Tibial artery (tissue), 4 donors: Measurements from ENCODE around the gene SYCE3.
"Not testable (repeated sequence)": the region's sequence is repeated elsewhere in the genome, so short reads cannot be mapped to it uniquely, and the experiment has no call there.

ENCODE experiments used
- DNase-seq, 2 donors: peaks; one replicate each; pipeline ENCODE4 v3.0.0-alpha.2; 2019
- H3K27ac ChIP-seq, 2 donors: fragments of 200-600 bp; sonication (generic) in 1 of 2; 1 replicate in 1 of 2; 2 replicates in 1 of 2; pipeline ENCODE4 v1.5.1; 2018 to 2019; ENCODE audit warnings: mild to moderate bottlenecking in 1 of 2
- H3K27me3 ChIP-seq, 2 donors: fragments of 200-600 bp; sonication (generic) in 1 of 2; one replicate each; pipeline versions ENCODE4 v1.5.1 to v1.6.0; 2016 to 2019
- H3K36me3 ChIP-seq, 3 donors: fragments of 200-600 bp; sonication (generic) in 2 of 3; one replicate each; pipeline ENCODE4 v1.5.1; 2016 to 2019; ENCODE audit warnings: mild to moderate bottlenecking in 2 of 3
- H3K4me1 ChIP-seq, 4 donors: fragments of 200-600 bp; sonication (generic) in 2 of 4; 1 replicate in 3 of 4; 2 replicates in 1 of 4; pipeline ENCODE4 v1.5.1; 2016 to 2019
- H3K4me3 ChIP-seq, 2 donors: fragments of 200-600 bp; sonication (generic) in 1 of 2; 1 replicate in 1 of 2; 2 replicates in 1 of 2; pipeline ENCODE4 v1.5.1; 2018 to 2019; ENCODE audit warnings: mild to moderate bottlenecking in 2 of 2
- H3K9me3 ChIP-seq, 3 donors: fragments of 200-600 bp; sonication (generic) in 1 of 3; one replicate each; pipeline ENCODE4 v1.5.1; 2016 to 2019
- CTCF ChIP-seq, 2 experiments: fragments of 200-600 bp in 1 of 2; fragments of 450-650 bp in 1 of 2; IDR thresholded peaks; one replicate each; pipeline ENCODE4 v1.5.1; 2017 to 2019; ENCODE audit warnings: antibody characterized with exemption in 2 of 2, mild to moderate bottlenecking in 1 of 2, moderate library complexity in 1 of 2
- intact Hi-C: fragments of 100-400 bp; cut with DNase I; formaldehyde crosslinking; loops from one replicate; pipeline ENCODE4 v1.15.0; 2023; ENCODE audit warnings: low total_unique reads

The SYCE3 gene

GRCh38 chr22:50521710-50522109 lies 41.0 kb downstream of the SYCE3 start:
- H3K4me1 ChIP-seq, result peaks cover 0 to 20% (median 16%) of the 10 kb centered on the region in 4 donors
- H3K27ac ChIP-seq, result no peak overlapping the region
- no peak for DNase-seq
- H3K4me3 ChIP-seq, result no peak overlapping the region
- intact Hi-C loops, result no loop called here
- no peak for TF ChIP-seq CTCF (IDR thresholded peaks at IDR 0.05)
- peaks cover 46 to 75% (median 59%) of the 10 kb centered on the region in 3 donors for H3K36me3 ChIP-seq
- H3K27me3 ChIP-seq, result no peaks in the 10 kb centered on the region
- H3K9me3 ChIP-seq, result no peaks in the 10 kb centered on the region

GRCh38 chr22:50520826-50521453 lies 41.8 kb downstream of the SYCE3 start:
- DNase-seq, result no peak
- H3K27ac ChIP-seq, result no peak overlapping the region
- peaks cover 0 to 15% (median 13%) of the 10 kb centered on the region in 4 donors for H3K4me1 ChIP-seq
- H3K27me3 ChIP-seq, result no peaks in the 10 kb centered on the region
- H3K9me3 ChIP-seq, result no peaks in the 10 kb centered on the region
- TF ChIP-seq CTCF (IDR thresholded peaks at IDR 0.05), result no peak
- intact Hi-C loops, result no loop called here
- H3K36me3 ChIP-seq, result peaks cover 46 to 82% (median 63%) of the 10 kb centered on the region in 3 donors
- no peak overlapping the region for H3K4me3 ChIP-seq

GRCh38 chr22:50520184-50520583 lies 42.5 kb downstream of the SYCE3 start:
- Histone ChIP-seq H3K36me3 (peaks cover 46 to 82% (median 63%) of the 10 kb centered on the region in 3 donors), H3K4me1 (peaks cover 0 to 15% (median 13%) of the 10 kb centered on the region in 4 donors)
- H3K27ac ChIP-seq, DNase-seq, H3K9me3 ChIP-seq, H3K4me3 ChIP-seq, intact Hi-C loops, H3K27me3 ChIP-seq: not testable (repeated sequence)

- H3K27ac ChIP-seq, result no peak overlapping the region
- TF ChIP-seq CTCF (IDR thresholded peaks at IDR 0.05), result no peak
- H3K27me3 ChIP-seq, result no peaks in the 10 kb centered on the region
- no peaks in the 10 kb centered on the region for H3K9me3 ChIP-seq
- no peak for DNase-seq
- no peak overlapping the region for H3K4me3 ChIP-seq
- intact Hi-C loops, result no loop called here
- peaks cover 46 to 85% (median 63%) of the 10 kb centered on the region in 3 donors for H3K36me3 ChIP-seq
- peaks cover 0 to 5% (median 4%) of the 10 kb centered on the region in 4 donors for H3K4me1 ChIP-seq
These were observed 43.6 kb downstream of the SYCE3 start for GRCh38 chr22:50519151-50519550.

- intact Hi-C loops, result no loop called here
- Histone ChIP-seq H3K27me3 (no peaks in the 10 kb centered on the region), H3K4me1 (no peaks in the 10 kb centered on the region), H3K36me3 (peaks cover 46 to 79% (median 62%) of the 10 kb centered on the region in 3 donors), H3K9me3 (no peaks in the 10 kb centered on the region), H3K27ac (no peak overlapping the region), H3K4me3 (no peak overlapping the region)
- no peak for TF ChIP-seq CTCF (IDR thresholded peaks at IDR 0.05)
- no peak for DNase-seq
These were observed 44.1 kb downstream of the SYCE3 start for GRCh38 chr22:50518606-50519005.

- Histone ChIP-seq H3K4me3 (no peak overlapping the region), H3K36me3 (peaks cover 39 to 70% (median 53%) of the 10 kb centered on the region in 3 donors), H3K9me3 (no peaks in the 10 kb centered on the region), H3K27me3 (no peaks in the 10 kb centered on the region), H3K27ac (no peak overlapping the region), H3K4me1 (peaks cover 0 to 3% (median 0%) of the 10 kb centered on the region in 4 donors)
- TF ChIP-seq CTCF (IDR thresholded peaks at IDR 0.05), result no peak
- DNase-seq, result no peak
- intact Hi-C loops, result no loop called here
These were observed 45.0 kb downstream of the SYCE3 start for GRCh38 chr22:50517495-50518260.
